ENCODE data around the gene FGF11.

Gene FGF11

DNA sequence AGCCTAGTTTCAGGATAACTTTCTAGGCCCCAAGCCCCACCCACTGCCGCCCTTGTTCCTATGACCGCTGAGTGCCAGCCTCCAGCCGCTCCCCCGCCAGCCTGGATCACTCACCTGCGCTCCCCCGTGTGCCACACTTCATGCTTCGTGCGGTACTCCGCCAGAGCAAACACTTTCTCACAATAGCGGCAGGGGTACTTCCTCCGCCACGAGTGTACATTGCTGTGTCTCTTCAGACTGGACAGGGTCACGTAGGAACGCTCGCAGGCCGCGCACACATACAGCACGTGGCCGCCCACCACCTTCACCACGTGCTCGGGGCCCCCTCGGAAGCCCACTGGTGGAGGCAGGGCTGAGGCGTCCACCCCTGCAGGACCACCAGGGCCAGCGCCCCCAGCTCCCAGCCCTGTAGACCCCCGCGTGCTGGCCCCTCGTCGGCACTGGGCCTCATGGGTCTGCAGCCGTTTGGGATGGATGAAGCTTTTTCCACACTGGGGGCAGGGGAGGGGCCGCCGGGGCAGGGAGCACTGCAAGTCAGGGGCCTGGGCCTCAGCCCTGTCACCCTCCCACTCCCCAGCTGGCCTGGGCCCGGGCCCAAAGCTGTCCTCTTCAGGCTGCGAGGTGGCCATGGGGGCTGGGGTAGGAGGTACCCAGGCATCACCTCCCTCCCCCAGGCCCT is 26.4 kb downstream of the FGF11 start:
- no peaks in the 10 kb centered on the region for H4K20me1 ChIP-seq (ENCODE audit: low read depth, low read length)
- H3F3A ChIP-seq (ENCODE audit: insufficient read depth) = no peaks in the 10 kb centered on the region
- H3K4me3 ChIP-seq (ENCODE audit: insufficient read depth, low read length, poor library complexity, severe bottlenecking) = no peak overlapping the region
- H3K9ac ChIP-seq (ENCODE audit: low read length) = no peak overlapping the region
- TF ChIP-seq, protein P1, sequence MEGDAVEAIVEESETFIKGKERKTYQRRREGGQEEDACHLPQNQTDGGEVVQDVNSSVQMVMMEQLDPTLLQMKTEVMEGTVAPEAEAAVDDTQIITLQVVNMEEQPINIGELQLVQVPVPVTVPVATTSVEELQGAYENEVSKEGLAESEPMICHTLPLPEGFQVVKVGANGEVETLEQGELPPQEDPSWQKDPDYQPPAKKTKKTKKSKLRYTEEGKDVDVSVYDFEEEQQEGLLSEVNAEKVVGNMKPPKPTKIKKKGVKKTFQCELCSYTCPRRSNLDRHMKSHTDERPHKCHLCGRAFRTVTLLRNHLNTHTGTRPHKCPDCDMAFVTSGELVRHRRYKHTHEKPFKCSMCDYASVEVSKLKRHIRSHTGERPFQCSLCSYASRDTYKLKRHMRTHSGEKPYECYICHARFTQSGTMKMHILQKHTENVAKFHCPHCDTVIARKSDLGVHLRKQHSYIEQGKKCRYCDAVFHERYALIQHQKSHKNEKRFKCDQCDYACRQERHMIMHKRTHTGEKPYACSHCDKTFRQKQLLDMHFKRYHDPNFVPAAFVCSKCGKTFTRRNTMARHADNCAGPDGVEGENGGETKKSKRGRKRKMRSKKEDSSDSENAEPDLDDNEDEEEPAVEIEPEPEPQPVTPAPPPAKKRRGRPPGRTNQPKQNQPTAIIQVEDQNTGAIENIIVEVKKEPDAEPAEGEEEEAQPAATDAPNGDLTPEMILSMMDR (IDR thresholded peaks at IDR 0.05; ENCODE audit: insufficient read depth, low read length, poor library complexity, severe bottlenecking) = no peak
- no peak for TF ChIP-seq EZH2phosphoT487 (conservative IDR thresholded peaks at IDR 0.05; ENCODE audit: low read length)
- no peak overlapping the region for H3K4me2 ChIP-seq (ENCODE audit: low read depth, low read length, poor library complexity, severe bottlenecking)
- H3K9me3 ChIP-seq (ENCODE audit: insufficient read depth, low read length) = no peaks in the 10 kb centered on the region
- no peaks in the 10 kb centered on the region for H3K9me2 ChIP-seq (replicated peaks; ENCODE audit: insufficient read depth, low read length)
- no peak overlapping the region for H3K27ac ChIP-seq (ENCODE audit: low read depth, low read length)
- no peaks in the 10 kb centered on the region for H3K79me2 ChIP-seq (ENCODE audit: insufficient read depth, low read length)
- H3K36me3 ChIP-seq (ENCODE audit: low read length) = no peaks in the 10 kb centered on the region
- H2AFZ ChIP-seq (ENCODE audit: low read depth, low read length, severe bottlenecking) = no peak overlapping the region
- no peaks in the 10 kb centered on the region for H3K27me3 ChIP-seq (ENCODE audit: low read length)

DNA sequence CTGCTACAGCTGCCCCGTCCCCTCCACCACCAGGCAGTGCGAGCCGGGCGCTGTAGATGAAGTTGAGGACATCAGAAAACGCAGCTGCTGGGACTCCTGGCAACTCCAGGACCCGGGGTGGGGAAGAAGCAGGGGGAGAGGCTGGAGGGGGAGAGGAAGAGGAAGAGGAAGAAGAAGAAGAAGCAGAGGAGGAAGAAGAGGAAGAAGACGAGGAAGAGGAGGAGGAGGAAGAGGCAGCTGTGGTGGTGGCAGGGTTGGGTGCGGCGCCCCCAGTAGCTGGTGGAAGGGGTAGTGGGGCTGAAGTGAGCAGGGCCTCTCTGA is 27.0 kb downstream of the FGF11 start:
- Histone ChIP-seq H3K79me2 (ENCODE audit: insufficient read depth, low read length) (no peaks in the 10 kb centered on the region), H2AFZ (ENCODE audit: low read depth, low read length, severe bottlenecking) (no peak overlapping the region), H3K27ac (ENCODE audit: low read depth, low read length) (no peak overlapping the region), H4K20me1 (ENCODE audit: low read depth, low read length) (no peaks in the 10 kb centered on the region), H3F3A (ENCODE audit: insufficient read depth) (no peaks in the 10 kb centered on the region), H3K27me3 (ENCODE audit: low read length) (no peaks in the 10 kb centered on the region), H3K9me3 (ENCODE audit: insufficient read depth, low read length) (no peaks in the 10 kb centered on the region), H3K4me3 (ENCODE audit: insufficient read depth, low read length, poor library complexity, severe bottlenecking) (no peak overlapping the region), H3K9ac (ENCODE audit: low read length) (no peak overlapping the region), H3K36me3 (ENCODE audit: low read length) (no peaks in the 10 kb centered on the region), H3K9me2 (replicated peaks; ENCODE audit: insufficient read depth, low read length) (no peaks in the 10 kb centered on the region), H3K4me2 (ENCODE audit: low read depth, low read length, poor library complexity, severe bottlenecking) (no peak overlapping the region)
- TF ChIP-seq, protein P1 (IDR thresholded peaks at IDR 0.05; ENCODE audit: insufficient read depth, low read length, poor library complexity, severe bottlenecking) = no peak
- TF ChIP-seq EZH2phosphoT487 (conservative IDR thresholded peaks at IDR 0.05; ENCODE audit: low read length) = no peak

DNA sequence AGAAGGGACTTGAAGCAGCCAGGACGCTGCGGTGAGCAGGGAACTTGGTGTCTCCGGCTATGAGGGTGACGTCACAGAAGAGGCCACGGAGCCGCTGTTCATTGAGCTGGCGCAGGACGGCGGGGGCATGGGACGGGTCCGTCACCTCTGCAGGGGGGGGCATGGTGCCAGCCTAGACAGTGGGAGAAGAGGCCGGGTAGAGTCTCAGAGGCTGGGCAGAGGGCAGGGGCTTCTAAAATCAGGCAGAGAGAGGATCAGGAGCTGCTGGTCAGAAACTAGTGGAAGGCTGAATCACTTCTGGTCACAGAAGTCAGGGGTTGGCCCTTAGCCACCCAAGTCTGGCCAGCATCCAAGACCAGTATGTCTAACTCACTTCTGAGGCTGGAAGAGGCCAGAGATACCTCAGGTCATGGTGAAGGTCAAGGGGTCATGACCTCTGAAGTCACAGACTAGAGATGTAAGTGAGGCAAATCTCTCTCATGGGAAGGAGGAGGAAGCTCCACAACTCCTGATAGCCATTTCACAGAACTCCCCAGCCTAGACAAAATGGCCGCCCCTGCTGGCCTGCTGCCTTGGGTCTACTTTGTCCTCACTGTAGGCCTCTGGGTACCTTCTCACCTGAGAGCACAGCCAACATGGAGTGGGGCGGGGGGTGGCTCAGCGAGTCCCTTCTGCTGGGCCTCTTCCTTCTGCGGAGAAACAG is 27.5 kb downstream of the FGF11 start:
- no peak overlapping the region for H2AFZ ChIP-seq (ENCODE audit: low read depth, low read length, severe bottlenecking)
- H3K9me2 ChIP-seq (replicated peaks; ENCODE audit: insufficient read depth, low read length) = no peaks in the 10 kb centered on the region
- H3K27ac ChIP-seq (ENCODE audit: low read depth, low read length) = no peak overlapping the region
- H4K20me1 ChIP-seq (ENCODE audit: low read depth, low read length) = no peaks in the 10 kb centered on the region
- no peak for TF ChIP-seq EZH2phosphoT487 (conservative IDR thresholded peaks at IDR 0.05; ENCODE audit: low read length)
- TF ChIP-seq, protein P1 (IDR thresholded peaks at IDR 0.05; ENCODE audit: insufficient read depth, low read length, poor library complexity, severe bottlenecking) = no peak
- H3K36me3 ChIP-seq (ENCODE audit: low read length) = no peaks in the 10 kb centered on the region
- H3F3A ChIP-seq (ENCODE audit: insufficient read depth) = no peaks in the 10 kb centered on the region
- no peak overlapping the region for H3K4me3 ChIP-seq (ENCODE audit: insufficient read depth, low read length, poor library complexity, severe bottlenecking)
- no peaks in the 10 kb centered on the region for H3K79me2 ChIP-seq (ENCODE audit: insufficient read depth, low read length)
- no peak overlapping the region for H3K9ac ChIP-seq (ENCODE audit: low read length)
- no peaks in the 10 kb centered on the region for H3K9me3 ChIP-seq (ENCODE audit: insufficient read depth, low read length)
- H3K27me3 ChIP-seq (ENCODE audit: low read length) = no peaks in the 10 kb centered on the region
- no peak overlapping the region for H3K4me2 ChIP-seq (ENCODE audit: low read depth, low read length, poor library complexity, severe bottlenecking)
